Measurements from ENCODE around the gene LAMB4.

LAMB4 gene

GRCh38 chr7:108087778-108088177, 42.4 kb downstream of the LAMB4 start:
- H3K4me3 ChIP-seq (ENCODE audit: low read length) = no peak overlapping the region
- TF ChIP-seq CTCF (IDR thresholded peaks at IDR 0.05; ENCODE audit: insufficient read depth, low read depth, low read length, missing control alignments) = no peak
- no peak for DNase-seq (ENCODE audit: low read depth)

GRCh38 chr7:108086962-108087361, 43.2 kb downstream of the LAMB4 start:
- no peak for DNase-seq (ENCODE audit: low read depth)
- no peak overlapping the region for H3K4me3 ChIP-seq (ENCODE audit: low read length)
- TF ChIP-seq CTCF (IDR thresholded peaks at IDR 0.05; ENCODE audit: insufficient read depth, low read depth, low read length, missing control alignments) = no peak

DNA sequence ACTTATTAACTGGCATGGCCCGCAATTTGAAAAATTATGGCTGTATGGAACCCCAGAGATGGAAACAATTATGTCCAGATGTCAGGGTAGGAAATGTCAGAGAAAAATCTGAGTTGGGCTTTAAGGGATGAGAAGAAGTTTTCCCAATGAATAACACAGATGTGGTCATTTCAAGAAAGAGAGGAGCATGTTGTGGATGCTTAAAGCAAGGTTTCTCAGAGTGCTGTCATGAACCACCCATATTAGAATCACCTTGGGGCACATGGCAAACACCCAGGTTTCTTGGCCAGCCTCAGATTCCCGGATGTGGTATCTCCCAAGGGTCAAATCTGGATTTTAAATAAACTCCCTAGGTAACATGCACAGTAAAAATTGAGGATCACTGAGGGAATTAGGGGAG, 43.6 kb downstream of the LAMB4 start:
- no peak for TF ChIP-seq CTCF (IDR thresholded peaks at IDR 0.05; ENCODE audit: insufficient read depth, low read depth, low read length, missing control alignments)
- DNase-seq (ENCODE audit: low read depth) = no peak
- no peak overlapping the region for H3K4me3 ChIP-seq (ENCODE audit: low read length)

DNA sequence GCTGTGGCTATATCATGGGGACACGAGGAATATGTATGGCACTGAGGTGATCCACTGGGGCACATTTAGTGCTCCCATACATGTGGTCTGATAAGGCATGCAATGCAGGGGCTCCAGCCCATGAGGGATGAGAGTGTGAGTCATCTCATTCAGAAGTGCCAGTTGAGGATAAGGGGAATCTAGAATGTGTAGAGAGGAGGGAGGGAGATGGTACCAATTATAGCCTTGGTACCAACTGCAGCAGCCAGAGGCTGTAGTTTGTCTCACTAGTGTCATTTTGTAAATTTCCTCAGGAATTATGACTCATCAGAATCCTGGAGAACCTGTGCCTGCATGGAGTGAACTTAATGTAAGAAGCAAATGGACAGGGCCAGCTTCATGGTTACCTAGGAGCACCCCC, 46.2 kb downstream of the LAMB4 start:
- H3K4me3 ChIP-seq (ENCODE audit: low read length) = no peak overlapping the region
- TF ChIP-seq CTCF (IDR thresholded peaks at IDR 0.05; ENCODE audit: insufficient read depth, low read depth, low read length, missing control alignments) = no peak

GRCh38 chr7:108079648-108080591, 50.2 kb downstream of the LAMB4 start:
- DNase-seq (ENCODE audit: low read depth) = peak; percentile 81
- no peak for TF ChIP-seq CTCF (IDR thresholded peaks at IDR 0.05; ENCODE audit: insufficient read depth, low read depth, low read length, missing control alignments)
- no peak overlapping the region for H3K4me3 ChIP-seq (ENCODE audit: low read length)

More for the DNA sequence above, 46.2 kb downstream of the LAMB4 start:
- DNase-seq (ENCODE audit: low read depth) = peak; percentile 52

- no peak overlapping the region for H3K4me3 ChIP-seq (ENCODE audit: low read length)
- no peak for TF ChIP-seq CTCF (IDR thresholded peaks at IDR 0.05; ENCODE audit: insufficient read depth, low read depth, low read length, missing control alignments)
- DNase-seq (ENCODE audit: low read depth) = no peak
Measured at GRCh38 chr7:108079276-108079647, 50.9 kb downstream of the LAMB4 start.

DNA sequence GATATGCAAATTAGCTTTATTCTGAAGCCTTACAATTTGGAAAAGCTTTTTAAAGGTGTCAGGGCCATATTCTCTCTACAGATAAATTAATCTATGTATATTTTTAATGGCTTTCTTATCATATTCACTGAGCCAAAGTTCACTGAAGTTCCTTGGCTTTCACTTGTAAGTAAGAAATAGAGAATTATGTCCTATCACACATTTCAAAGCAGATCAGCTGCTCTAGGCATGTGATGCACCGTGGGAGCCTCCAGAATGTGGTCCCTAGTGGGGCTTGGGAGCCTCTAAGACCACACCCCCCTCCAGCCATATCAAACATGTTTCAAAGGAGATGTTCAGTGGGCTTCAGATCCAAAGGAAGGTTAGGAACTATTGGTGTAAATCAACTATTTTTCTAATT, 51.5 kb downstream of the LAMB4 start:
- no peak for TF ChIP-seq CTCF (IDR thresholded peaks at IDR 0.05; ENCODE audit: insufficient read depth, low read depth, low read length, missing control alignments)
- no peak overlapping the region for H3K4me3 ChIP-seq (ENCODE audit: low read length)
- no peak for DNase-seq (ENCODE audit: low read depth)

Data from epithelial cell of esophagus (primary cell).